Measurements from ENCODE around the gene FBXO15.

FBXO15 gene

GRCh38 chr18:74147779-74148542, at the start of gene FBXO15, which contains the start of gene TIMM21:
Gene FBXO15 (minus strand): TSS chr18:74147834. CDS start chr18:74147785, 49 bp downstream.
Gene TIMM21 (plus strand): TSS chr18:74148523. CDS start chr18:74148809, 286 bp downstream.
- Histone ChIP-seq H3K36me3 (ENCODE audit: control insufficient read depth in 2 of 2, insufficient read depth in 1 of 2, low read length in 2 of 2) (peaks cover 0 to 30% of the 10 kb centered on the region in 2 experiments; a peak in 1 of 3 replicates), H3K27ac (ENCODE audit: extremely low read depth, low read depth, low read length) (peak within 1 kb of the TSS; percentile 91), H3K9me3 (ENCODE audit: control insufficient read depth, insufficient read depth, low read depth, low read length) (no peaks in the 10 kb centered on the region), H3K4me3 (ENCODE audit: low read depth, low read length) (peak within 1 kb of the TSS; percentile 63), H3K4me1 (ENCODE audit: control insufficient read depth, insufficient read depth, low read length) (peaks cover 3% of the 10 kb centered on the region; the same call in 1 of the 2 replicates)
- CTCF ChIA-PET: no interaction called here
- POLR2A ChIA-PET: no interaction called here
- TF ChIP-seq ZNF623 (tag by site-specific recombination; IDR thresholded peaks at IDR 0.05): no peak
- TF ChIP-seq ZNF785 (tag by site-specific recombination; IDR thresholded peaks at IDR 0.05): no peak
- TF ChIP-seq, protein P1, sequence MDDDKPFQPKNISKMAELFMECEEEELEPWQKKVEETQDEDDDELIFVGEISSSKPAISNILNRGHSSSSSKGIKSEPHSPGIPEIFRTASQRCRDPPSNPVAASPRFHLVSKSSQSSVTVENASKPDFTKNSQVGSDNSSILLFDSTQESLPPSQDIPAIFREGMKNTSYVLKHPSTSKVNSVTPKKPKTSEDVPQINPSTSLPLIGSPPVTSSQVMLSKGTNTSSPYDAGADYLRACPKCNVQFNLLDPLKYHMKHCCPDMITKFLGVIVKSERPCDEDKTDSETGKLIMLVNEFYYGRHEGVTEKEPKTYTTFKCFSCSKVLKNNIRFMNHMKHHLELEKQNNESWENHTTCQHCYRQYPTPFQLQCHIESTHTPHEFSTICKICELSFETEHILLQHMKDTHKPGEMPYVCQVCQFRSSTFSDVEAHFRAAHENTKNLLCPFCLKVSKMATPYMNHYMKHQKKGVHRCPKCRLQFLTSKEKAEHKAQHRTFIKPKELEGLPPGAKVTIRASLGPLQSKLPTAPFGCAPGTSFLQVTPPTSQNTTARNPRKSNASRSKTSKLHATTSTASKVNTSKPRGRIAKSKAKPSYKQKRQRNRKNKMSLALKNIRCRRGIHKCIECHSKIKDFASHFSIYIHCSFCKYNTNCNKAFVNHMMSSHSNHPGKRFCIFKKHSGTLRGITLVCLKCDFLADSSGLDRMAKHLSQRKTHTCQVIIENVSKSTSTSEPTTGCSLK (tag by site-specific recombination; IDR thresholded peaks at IDR 0.05): no peak
- peak; percentile 35; the same call in 1 of the 2 replicates for TF ChIP-seq MZF1 (tag by site-specific recombination; IDR thresholded peaks at IDR 0.05; ENCODE audit: borderline replicate concordance)
- TF ChIP-seq REST (tag by site-specific recombination; IDR thresholded peaks at IDR 0.05): peak; percentile 18; the same call in 1 of the 2 replicates
- no peak for TF ChIP-seq ZNF776 (tag by site-specific recombination; IDR thresholded peaks at IDR 0.05; ENCODE audit: borderline replicate concordance)
- TF ChIP-seq ZNF19 (tag by site-specific recombination; IDR thresholded peaks at IDR 0.05; ENCODE audit: low read depth): no peak
- peak; percentile 83; the same call in 1 of the 2 replicates for TF ChIP-seq ZFP37 (tag by site-specific recombination; IDR thresholded peaks at IDR 0.05)
- TF ChIP-seq ZBTB8A (tag by site-specific recombination; IDR thresholded peaks at IDR 0.05): no peak
- TF ChIP-seq, protein P2, sequence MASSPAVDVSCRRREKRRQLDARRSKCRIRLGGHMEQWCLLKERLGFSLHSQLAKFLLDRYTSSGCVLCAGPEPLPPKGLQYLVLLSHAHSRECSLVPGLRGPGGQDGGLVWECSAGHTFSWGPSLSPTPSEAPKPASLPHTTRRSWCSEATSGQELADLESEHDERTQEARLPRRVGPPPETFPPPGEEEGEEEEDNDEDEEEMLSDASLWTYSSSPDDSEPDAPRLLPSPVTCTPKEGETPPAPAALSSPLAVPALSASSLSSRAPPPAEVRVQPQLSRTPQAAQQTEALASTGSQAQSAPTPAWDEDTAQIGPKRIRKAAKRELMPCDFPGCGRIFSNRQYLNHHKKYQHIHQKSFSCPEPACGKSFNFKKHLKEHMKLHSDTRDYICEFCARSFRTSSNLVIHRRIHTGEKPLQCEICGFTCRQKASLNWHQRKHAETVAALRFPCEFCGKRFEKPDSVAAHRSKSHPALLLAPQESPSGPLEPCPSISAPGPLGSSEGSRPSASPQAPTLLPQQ (tag by site-specific recombination; IDR thresholded peaks at IDR 0.05): 0 out of 2 replicates have a peak, but pooled peaks have one; percentile 57
- TF ChIP-seq, protein P3, sequence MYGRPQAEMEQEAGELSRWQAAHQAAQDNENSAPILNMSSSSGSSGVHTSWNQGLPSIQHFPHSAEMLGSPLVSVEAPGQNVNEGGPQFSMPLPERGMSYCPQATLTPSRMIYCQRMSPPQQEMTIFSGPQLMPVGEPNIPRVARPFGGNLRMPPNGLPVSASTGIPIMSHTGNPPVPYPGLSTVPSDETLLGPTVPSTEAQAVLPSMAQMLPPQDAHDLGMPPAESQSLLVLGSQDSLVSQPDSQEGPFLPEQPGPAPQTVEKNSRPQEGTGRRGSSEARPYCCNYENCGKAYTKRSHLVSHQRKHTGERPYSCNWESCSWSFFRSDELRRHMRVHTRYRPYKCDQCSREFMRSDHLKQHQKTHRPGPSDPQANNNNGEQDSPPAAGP (tag by site-specific recombination; IDR thresholded peaks at IDR 0.05): no peak
- TF ChIP-seq ZNF16 (tag by site-specific recombination; IDR thresholded peaks at IDR 0.05; ENCODE audit: low read depth): no peak
- TF ChIP-seq REPIN1 (tag by site-specific recombination; IDR thresholded peaks at IDR 0.05; ENCODE audit: low read depth): no peak
- TF ChIP-seq ZNF335 (tag by site-specific recombination; conservative IDR thresholded peaks at IDR 0.05): peak; percentile 94
- no peak for TF ChIP-seq MEIS1 (CRISPR knock-in tag; IDR thresholded peaks at IDR 0.05; ENCODE audit: borderline replicate concordance)
- TF ChIP-seq WT1 (tag by site-specific recombination; IDR thresholded peaks at IDR 0.05): no peak
- TF ChIP-seq ZNF792 (tag by site-specific recombination; IDR thresholded peaks at IDR 0.05): no peak; the same call in 1 of the 2 replicates
- no peak for TF ChIP-seq IKZF3 (tag by site-specific recombination; IDR thresholded peaks at IDR 0.05)
- TF ChIP-seq RBAK (tag by site-specific recombination; IDR thresholded peaks at IDR 0.05): no peak
- TF ChIP-seq ZNF658 (tag by site-specific recombination; IDR thresholded peaks at IDR 0.05): no peak
- TF ChIP-seq ZNF202 (tag by site-specific recombination; IDR thresholded peaks at IDR 0.05; ENCODE audit: borderline replicate concordance): no peak
- peak; percentile 40; the same call in 1 of the 2 replicates for TF ChIP-seq ZBTB11 (tag by site-specific recombination; conservative IDR thresholded peaks at IDR 0.05; ENCODE audit: low read depth)
- TF ChIP-seq ZNF621 (tag by site-specific recombination; IDR thresholded peaks at IDR 0.05): no peak

Data from HEK293 (cell line).